Activated CD4-positive, alpha-beta T cell treated with anti-CD3 and anti-CD28 coated beads for 1 hour (primary cell): ENCODE data around the gene SACM1L.

Experiments used
- DNase-seq: peaks from one replicate; pipeline ENCODE4 v3.0.0-alpha.2; 2020

Gene SACM1L

DNA sequence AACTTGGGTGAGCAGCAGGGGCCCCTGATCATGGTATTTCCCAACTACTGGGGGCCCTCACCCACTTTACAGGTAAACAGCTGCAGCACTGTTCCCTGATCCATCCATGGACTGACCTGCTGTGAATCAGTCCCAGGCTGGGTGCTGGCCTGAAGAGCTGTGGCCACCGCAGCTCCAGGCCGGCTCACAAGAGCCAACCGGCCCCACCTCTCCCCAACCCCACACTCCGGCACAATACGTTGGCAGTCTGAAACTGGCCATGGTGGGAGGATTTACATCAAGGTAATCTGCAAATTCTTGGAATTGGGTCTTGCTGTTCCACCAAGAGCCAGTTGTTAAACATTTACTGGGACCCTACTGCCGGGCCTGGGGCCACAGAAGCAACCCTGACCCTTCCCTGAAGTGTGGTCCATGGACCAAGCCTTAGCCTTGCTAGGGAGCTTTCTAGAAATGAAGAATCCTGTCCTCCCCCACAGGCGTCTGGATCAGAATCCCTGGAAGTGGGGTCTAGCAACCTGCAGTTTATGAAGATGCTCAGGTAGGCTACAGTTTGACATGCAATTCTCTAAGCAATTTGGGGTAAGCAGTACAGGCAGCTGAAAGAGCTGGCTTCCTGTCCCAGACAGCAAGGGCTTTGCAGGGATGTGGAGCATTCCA is 103.4 kb downstream of the SACM1L start:
- DNase-seq, result no peak

DNA sequence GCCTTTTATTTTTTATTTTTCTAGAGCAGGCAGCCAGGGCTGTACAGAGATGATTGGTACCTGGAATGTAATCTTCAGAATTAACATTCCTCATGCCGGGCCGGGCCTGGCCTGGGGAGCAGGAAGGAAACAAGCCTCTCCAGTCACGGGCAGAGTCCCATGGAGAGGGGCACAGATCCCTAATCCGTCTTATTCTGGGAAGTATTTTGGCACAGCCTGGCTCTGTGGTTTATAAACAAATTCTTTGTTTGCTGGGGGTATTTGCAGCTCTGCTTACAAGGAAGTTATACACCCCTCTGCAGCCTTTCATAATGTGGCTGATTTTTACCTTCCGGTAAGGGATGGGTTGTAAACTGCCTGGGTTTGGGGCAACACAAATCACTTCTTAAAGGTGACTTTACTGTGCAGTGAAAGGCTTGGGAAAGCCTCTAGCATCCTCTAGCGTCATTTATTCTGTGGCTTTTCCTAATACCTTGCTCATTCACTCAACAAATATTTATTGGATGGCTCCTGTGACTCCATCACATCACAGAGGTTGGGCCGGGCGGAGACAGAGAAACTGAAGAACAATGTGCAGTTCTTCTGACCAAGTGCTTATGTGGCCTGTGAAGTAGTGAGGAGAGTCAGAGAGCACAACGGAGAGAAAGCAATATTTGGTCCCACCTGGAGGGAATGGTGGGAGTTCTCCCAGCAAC is 104.4 kb downstream of the SACM1L start:
- DNase-seq, result no peak

GRCh38 chr3:45794177-45794560 is 105.0 kb downstream of the SACM1L start:
- DNase-seq, result no peak

GRCh38 chr3:45794660-45795059 is 105.5 kb downstream of the SACM1L start:
- DNase-seq, result no peak
